Measurements from ENCODE around the gene MYCBP2. TPM values are rescaled to one million over a fixed set of nuclear protein-coding genes. Genes with fewer than 3 reads are reported as not detected.

Gene MYCBP2
- total and polyA plus RNA-seq, 8 donors, result 70.4 to 105 (median 79.1) TPM

DNA sequence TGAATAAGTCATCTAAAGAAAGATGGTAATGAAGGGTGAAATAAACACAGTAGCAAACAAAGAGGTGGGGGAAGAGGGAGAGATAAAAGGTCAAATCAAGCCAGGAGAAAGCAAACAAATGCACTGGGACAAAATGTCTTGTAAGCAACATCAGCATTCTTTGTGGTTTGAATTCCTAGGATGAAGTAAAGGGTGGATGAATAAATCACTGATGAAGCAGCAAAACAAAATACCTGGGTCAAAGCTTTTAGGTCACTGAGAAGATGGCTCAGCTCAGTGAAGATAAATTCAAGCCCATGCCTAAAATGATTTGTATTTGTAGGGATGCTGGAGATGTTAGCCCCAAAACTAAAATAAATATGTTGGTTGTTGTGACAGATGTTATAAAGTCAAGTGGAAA lies 213.4 kb downstream of the MYCBP2 start:
- Histone ChIP-seq H3K4me1 (no peaks in the 10 kb centered on the region), H3K27ac (no peak overlapping the region), H3K9me3 (peaks cover 0 to 10% of the 10 kb centered on the region in 2 donors), H3K4me3 (no peak overlapping the region), H3K27me3 (no peaks in the 10 kb centered on the region), H3K36me3 (peaks cover 0 to 38% of the 10 kb centered on the region in 2 donors)
- TF ChIP-seq, protein P1, sequence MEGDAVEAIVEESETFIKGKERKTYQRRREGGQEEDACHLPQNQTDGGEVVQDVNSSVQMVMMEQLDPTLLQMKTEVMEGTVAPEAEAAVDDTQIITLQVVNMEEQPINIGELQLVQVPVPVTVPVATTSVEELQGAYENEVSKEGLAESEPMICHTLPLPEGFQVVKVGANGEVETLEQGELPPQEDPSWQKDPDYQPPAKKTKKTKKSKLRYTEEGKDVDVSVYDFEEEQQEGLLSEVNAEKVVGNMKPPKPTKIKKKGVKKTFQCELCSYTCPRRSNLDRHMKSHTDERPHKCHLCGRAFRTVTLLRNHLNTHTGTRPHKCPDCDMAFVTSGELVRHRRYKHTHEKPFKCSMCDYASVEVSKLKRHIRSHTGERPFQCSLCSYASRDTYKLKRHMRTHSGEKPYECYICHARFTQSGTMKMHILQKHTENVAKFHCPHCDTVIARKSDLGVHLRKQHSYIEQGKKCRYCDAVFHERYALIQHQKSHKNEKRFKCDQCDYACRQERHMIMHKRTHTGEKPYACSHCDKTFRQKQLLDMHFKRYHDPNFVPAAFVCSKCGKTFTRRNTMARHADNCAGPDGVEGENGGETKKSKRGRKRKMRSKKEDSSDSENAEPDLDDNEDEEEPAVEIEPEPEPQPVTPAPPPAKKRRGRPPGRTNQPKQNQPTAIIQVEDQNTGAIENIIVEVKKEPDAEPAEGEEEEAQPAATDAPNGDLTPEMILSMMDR (IDR thresholded peaks at IDR 0.05), result no peak
- ATAC-seq (no peak), DNase-seq (no peak)
- intact Hi-C loops (cut with DNase I), result no loop called here

DNA sequence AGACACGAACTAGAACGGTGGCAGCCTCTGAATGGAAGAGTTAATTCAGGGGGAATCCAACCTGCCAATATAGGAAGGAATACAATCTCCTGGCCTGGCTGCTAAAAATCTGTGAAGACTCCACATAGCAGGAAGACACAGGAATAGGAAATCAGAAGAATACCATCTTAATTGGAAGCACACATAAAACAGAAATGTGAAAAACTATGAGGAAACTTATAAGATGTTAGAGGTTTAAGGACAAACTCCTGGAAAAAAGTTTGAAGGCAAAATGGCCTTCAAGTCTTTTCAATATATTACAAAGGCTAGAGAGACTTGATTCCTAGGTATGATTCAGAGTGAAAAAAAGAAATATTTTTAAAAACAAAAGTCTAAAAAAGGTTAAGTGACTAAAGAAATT lies 221.8 kb downstream of the MYCBP2 start:
- no peak for ATAC-seq
- no peak overlapping the region for H3K27ac ChIP-seq
- TF ChIP-seq, protein P1 (IDR thresholded peaks at IDR 0.05), result no peak

DNA sequence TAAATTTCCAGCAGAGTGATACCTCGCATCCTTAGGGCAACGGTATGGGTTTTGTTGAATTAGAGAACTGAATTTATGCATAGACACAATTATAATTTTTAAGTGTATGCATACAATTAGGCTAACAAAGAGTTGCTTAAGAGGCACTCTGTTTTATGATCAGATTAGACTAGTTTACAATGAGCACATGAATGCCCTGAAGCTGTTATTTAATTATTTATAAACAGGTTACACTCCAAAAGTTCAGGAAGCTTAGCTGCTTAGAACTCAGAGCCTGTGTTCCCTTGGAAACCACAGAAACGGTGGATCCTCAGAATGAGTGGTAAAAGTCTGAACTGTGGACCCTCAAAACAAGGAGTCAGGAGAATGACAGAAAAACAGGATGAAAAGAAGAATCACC lies 227.5 kb downstream of the MYCBP2 start:
- TF ChIP-seq, protein P1 (IDR thresholded peaks at IDR 0.05), result no peak
- Histone ChIP-seq H3K27me3 (no peaks in the 10 kb centered on the region), H3K4me1 (no peaks in the 10 kb centered on the region), H3K27ac (no peak overlapping the region), H3K36me3 (peaks cover 0 to 45% of the 10 kb centered on the region in 2 donors), H3K4me3 (no peak overlapping the region), H3K9me3 (no peaks in the 10 kb centered on the region)
- intact Hi-C loops (cut with DNase I), result no loop called here
- ATAC-seq (no peak), DNase-seq (no peak)

More for the DNA sequence above, 221.8 kb downstream of the MYCBP2 start:
- intact Hi-C loops (cut with DNase I), result no loop called here
- Histone ChIP-seq H3K36me3 (peaks cover 0 to 7% of the 10 kb centered on the region in 2 donors), H3K4me3 (no peak overlapping the region), H3K4me1 (no peaks in the 10 kb centered on the region), H3K9me3 (peaks cover 0 to 2% of the 10 kb centered on the region in 2 donors), H3K27me3 (no peaks in the 10 kb centered on the region)
- DNase-seq, result no peak

DNA sequence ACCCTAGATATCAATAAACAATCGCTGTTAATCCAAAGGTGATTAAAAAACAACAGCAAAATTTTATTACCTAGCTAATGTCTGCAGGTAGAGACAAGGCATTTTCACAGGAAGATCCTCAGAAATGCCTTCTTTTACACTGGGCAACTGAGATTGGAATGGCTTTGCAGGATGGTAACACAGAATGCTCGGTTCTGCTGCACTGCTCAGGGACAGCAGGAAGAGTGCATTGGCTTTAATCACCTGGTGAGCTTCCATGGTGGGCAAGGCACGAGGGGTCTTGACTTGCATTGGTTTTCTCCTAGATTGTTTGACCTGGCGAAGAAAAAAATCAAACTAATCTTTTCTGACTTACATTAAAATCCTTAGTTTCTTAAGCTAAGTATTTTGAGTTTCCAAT lies 231.6 kb downstream of the MYCBP2 start:
- Histone ChIP-seq H3K9me3 (no peaks in the 10 kb centered on the region), H3K36me3 (peaks cover 0 to 86% of the 10 kb centered on the region in 2 donors), H3K4me3 (no peak overlapping the region), H3K27ac (no peak overlapping the region), H3K4me1 (no peaks in the 10 kb centered on the region), H3K27me3 (no peaks in the 10 kb centered on the region)
- DNase-seq, result no peak
- TF ChIP-seq, protein P1 (IDR thresholded peaks at IDR 0.05), result no peak
- no peak for ATAC-seq
- intact Hi-C loops (cut with DNase I), result no loop called here

DNA sequence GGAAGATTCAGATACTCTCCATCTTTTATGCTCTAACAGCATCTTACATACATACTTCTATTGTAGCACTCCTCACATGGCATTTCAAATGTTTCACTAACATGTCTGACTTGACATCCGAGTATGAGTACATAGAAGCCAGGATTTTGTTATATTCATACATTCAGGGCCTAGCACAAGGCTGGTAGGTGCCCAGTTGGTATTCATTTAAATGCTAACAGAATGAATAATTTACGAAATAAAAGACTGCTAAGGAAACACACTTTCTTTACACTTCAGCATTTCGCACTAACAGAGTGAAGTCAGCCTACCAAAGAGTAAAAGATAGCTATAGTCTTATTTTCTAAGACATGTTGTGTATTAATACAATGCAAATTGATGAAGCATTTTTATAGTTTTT lies 232.1 kb downstream of the MYCBP2 start:
- peaks cover 0 to 91% of the 10 kb centered on the region in 2 donors for H3K36me3 ChIP-seq
- intact Hi-C loops (cut with DNase I), result no loop called here
- TF ChIP-seq, protein P1 (IDR thresholded peaks at IDR 0.05), result no peak
- H3K9me3 ChIP-seq, result no peaks in the 10 kb centered on the region
- no peak overlapping the region for H3K4me3 ChIP-seq
- no peaks in the 10 kb centered on the region for H3K27me3 ChIP-seq
- DNase-seq, result no peak
- H3K4me1 ChIP-seq, result no peaks in the 10 kb centered on the region
- ATAC-seq, result no peak
- H3K27ac ChIP-seq, result no peak overlapping the region
